Stomach (tissue), 9 donors: ENCODE data around the gene NEK7. TPM values are rescaled to one million over a fixed set of nuclear protein-coding genes. Genes with fewer than 3 reads are reported as not detected.

Experiments used
- DNase-seq, 2 donors: peaks; one replicate each; pipeline versions ENCODE4 v3.0.0 to v3.0.0-alpha.2; 2013 to 2019
- H3K27ac ChIP-seq, 5 donors: fragments of 200-600 bp in 4 of 5; sonication (generic) in 4 of 5; one replicate each; pipeline ENCODE4 v1.5.1; 2013 to 2019; ENCODE audit warnings: mild to moderate bottlenecking in 1 of 5, moderate library complexity in 1 of 5
- H3K27me3 ChIP-seq, 3 donors: fragments of 200-600 bp; sonication (generic); one replicate each; pipeline ENCODE4 v1.5.1; 2017 to 2019; ENCODE audit warnings: mixed run types in 1 of 3
- H3K36me3 ChIP-seq, 4 donors: fragments of 200-600 bp; sonication (generic); 1 replicate in 3 of 4; 2 replicates in 1 of 4; pipeline ENCODE4 v1.5.1; 2016 to 2019
- H3K4me1 ChIP-seq, 4 donors: fragments of 200-600 bp; sonication (generic); one replicate each; pipeline ENCODE4 v1.5.1; 2016 to 2019
- H3K4me3 ChIP-seq, 4 donors: fragments of 200-600 bp; sonication (generic) in 3 of 4; one replicate each; pipeline ENCODE4 v1.5.1; 2016 to 2019; ENCODE audit warnings: mild to moderate bottlenecking in 1 of 4
- H3K9me3 ChIP-seq, 4 donors: fragments of 200-600 bp; sonication (generic); one replicate each; pipeline ENCODE4 v1.5.1; 2016 to 2019
- EP300 ChIP-seq: sonication (generic); formaldehyde crosslinking; IDR thresholded peaks from one replicate; pipeline ENCODE4 v1.6.1; 2017; ENCODE audit warnings: antibody characterized with exemption
- POLR2A ChIP-seq, 4 donors: fragments of 450-650 bp; IDR thresholded peaks; one replicate each; pipeline ENCODE4 v1.6.1; 2016; ENCODE audit warnings: antibody characterized with exemption in 4 of 4, control low read depth in 2 of 4, mild to moderate bottlenecking in 1 of 4, moderate library complexity in 1 of 4
- POLR2AphosphoS5 ChIP-seq, 3 donors: sonication (generic); formaldehyde crosslinking; IDR thresholded peaks; one replicate each; pipeline ENCODE4 v1.6.1; 2016; ENCODE audit warnings: antibody characterized with exemption in 3 of 3
- WGBS, 5 donors: extraction: QIAGEN DNeasy Blood & Tissue Kit in 3 of 5; methylation state at CpG; one replicate each; pipeline versions ENCODE4 v1.1.5 to v1.1.7; 2013 to 2018; 5-methylcytosine and 5-hydroxymethylcytosine counted together
- intact Hi-C: fragments of 100-400 bp; cut with DNase I; formaldehyde crosslinking; loops from one replicate; pipeline ENCODE4 v1.15.1; 2023; ENCODE audit warnings: low total_unique reads
- polyA plus RNA-seq, 3 donors: library from polyadenylated mRNA; stranded (reverse); fragments of 200-250 nt; gene quantifications; one replicate each; pipeline ENCODE4 v1.2.3, GENCODE V29; 2013
- total RNA-seq, 5 donors: library from RNA; depleted of rRNA; stranded (reverse); fragments of >200 nt; gene quantifications; one replicate each; pipeline versions ENCODE4 v1.1.0 to v1.2.3, GENCODE V29; 2014 to 2016
- TF ChIP-seq, protein P1 (sequence below), 7 experiments: fragments of 450-650 bp in 4 of 7; fragments of 200-600 bp in 3 of 7; sonication (generic) in 3 of 7; IDR thresholded peaks; one replicate each; pipeline ENCODE4 v1.5.1; 2016 to 2019; ENCODE audit warnings: antibody characterized with exemption in 7 of 7, control low read depth in 2 of 7, mild to moderate bottlenecking in 1 of 7
- donor health status: healthy with polysubstance abuse.
- donor health status: Bipolar disorder and iron deficiency.
- donor health status: healthy.

NEK7 gene
- total and polyA plus RNA-seq, 8 donors = 13.2 to 116 (median 35.4) TPM

DNA sequence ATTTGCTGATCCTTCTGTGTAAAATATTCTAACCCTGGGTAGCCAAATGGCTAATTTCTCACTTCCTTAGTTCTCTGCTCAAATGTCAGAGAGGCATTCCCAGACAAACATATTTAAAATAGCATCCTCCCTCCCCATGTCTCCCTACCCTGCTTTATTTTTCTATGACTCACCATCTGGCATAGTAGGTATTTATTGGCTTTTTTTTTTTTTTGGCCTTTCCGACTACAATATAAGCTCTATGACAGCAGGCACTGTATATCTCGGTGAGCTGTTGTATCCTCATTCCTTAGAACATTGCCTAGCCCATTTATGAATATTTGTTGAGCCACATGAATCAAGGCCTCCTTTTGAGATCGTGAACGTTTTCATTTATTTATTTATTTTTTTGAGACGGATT, 1.5 kb upstream of the NEK7 start:
- WGBS, 5 donors = 70 to 83% (median 73%) methylated on average over 5 of the region's 5 CpGs
- no peak overlapping the region for H3K27ac ChIP-seq
- intact Hi-C loops = no loop called here
- peaks cover 17 to 35% (median 20%) of the 10 kb centered on the region in 4 donors for H3K4me1 ChIP-seq
- DNase-seq = no peak
- no peaks in the 10 kb centered on the region for H3K9me3 ChIP-seq
- H3K36me3 ChIP-seq = no peaks in the 10 kb centered on the region
- H3K27me3 ChIP-seq = no peaks in the 10 kb centered on the region
- TF ChIP-seq EP300 = no peak
- TF ChIP-seq, protein P1, sequence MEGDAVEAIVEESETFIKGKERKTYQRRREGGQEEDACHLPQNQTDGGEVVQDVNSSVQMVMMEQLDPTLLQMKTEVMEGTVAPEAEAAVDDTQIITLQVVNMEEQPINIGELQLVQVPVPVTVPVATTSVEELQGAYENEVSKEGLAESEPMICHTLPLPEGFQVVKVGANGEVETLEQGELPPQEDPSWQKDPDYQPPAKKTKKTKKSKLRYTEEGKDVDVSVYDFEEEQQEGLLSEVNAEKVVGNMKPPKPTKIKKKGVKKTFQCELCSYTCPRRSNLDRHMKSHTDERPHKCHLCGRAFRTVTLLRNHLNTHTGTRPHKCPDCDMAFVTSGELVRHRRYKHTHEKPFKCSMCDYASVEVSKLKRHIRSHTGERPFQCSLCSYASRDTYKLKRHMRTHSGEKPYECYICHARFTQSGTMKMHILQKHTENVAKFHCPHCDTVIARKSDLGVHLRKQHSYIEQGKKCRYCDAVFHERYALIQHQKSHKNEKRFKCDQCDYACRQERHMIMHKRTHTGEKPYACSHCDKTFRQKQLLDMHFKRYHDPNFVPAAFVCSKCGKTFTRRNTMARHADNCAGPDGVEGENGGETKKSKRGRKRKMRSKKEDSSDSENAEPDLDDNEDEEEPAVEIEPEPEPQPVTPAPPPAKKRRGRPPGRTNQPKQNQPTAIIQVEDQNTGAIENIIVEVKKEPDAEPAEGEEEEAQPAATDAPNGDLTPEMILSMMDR (IDR thresholded peaks at IDR 0.05) = no peak
- no peak for TF ChIP-seq POLR2A (IDR thresholded peaks at IDR 0.05)
- TF ChIP-seq POLR2AphosphoS5 (IDR thresholded peaks at IDR 0.05) = no peak
- no peak overlapping the region for H3K4me3 ChIP-seq

DNA sequence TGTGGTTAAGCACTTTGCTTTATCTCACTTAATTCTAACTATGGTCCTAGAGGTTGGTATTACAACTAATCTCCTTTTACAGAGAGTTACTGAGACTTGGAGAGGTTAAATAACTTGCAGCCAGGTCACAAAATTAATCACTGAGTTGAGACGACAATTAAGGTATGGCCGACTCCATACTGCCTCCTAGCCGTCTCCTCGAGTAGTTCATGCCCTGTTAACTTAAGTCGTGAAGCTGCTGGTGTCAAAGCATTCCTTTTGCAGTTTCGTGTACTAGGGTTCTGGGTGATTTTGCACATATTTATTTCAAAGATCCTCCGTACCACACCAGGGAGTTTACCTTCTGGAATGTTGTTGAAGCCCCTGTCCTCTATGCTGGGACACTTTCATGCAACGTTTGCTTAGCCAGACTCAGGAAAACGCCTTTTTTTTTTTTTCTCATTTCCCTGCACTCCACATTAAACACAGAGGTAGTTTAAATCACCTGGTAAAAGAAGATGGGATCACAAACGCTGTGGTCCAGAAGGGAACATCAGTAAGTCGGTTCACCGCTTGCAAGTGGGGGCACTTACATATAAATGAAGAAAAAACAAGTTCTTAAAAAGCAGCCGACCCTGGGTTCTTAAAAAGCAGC, 570 bp upstream of the NEK7 start:
- peak overlapping the region; percentile 85 to 99 (median 97) for H3K4me3 ChIP-seq
- no peaks in the 10 kb centered on the region for H3K36me3 ChIP-seq
- peak overlapping the region; percentile 99 to 100 (median 99) for H3K27ac ChIP-seq
- peaks cover 17 to 44% (median 26%) of the 10 kb centered on the region in 4 donors for H3K4me1 ChIP-seq
- DNase-seq = peak; percentile 69 to 93
- TF ChIP-seq POLR2A (IDR thresholded peaks at IDR 0.05) (no peak), EP300 (no peak)
- TF ChIP-seq, protein P1 (IDR thresholded peaks at IDR 0.05) = peak in 5 of 7 experiments; percentile 55 to 74 (median 71)
- H3K9me3 ChIP-seq = no peaks in the 10 kb centered on the region
- H3K27me3 ChIP-seq = no peaks in the 10 kb centered on the region
- WGBS, 5 donors = 0 to 2% (median 0%) methylated on average over 13 of the region's 13 CpGs
- intact Hi-C loops = no loop called here

DNA sequence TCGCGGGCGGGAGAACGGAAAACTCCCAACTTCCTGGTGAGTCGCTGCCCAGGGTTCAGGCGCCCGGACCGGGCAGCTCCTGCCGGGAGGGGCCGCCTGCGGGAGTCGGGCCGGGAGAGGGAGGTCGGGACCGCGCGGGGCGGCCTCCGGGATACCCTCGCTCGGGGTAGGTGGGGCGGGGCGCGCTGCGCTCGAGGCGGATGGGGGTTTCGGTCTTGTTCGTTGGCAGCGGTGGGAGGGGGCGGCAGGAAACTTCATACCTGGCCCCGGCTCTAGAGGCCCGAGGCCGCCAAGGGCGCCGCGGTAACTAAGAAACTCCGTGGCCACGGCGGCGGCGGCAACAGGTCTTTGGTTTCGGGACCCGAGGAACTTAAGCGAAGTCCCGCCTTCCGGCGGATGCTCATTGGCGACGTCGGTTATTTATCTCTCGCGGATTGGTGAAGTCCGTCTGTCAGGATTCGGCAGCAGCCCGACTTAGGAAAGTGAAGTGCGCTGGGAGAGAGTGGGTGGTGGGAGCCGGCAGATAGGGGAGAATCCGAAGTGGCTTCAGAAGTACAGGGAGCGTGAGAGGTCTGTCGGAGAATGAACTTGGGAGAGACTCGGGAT, 546 bp downstream of the NEK7 start:
- H3K36me3 ChIP-seq = no peaks in the 10 kb centered on the region
- TF ChIP-seq EP300 (no peak), POLR2A (IDR thresholded peaks at IDR 0.05) (peak in 1 of 4 donors; percentile 30), POLR2AphosphoS5 (IDR thresholded peaks at IDR 0.05) (peak; percentile 19 to 69 (median 54))
- no peaks in the 10 kb centered on the region for H3K27me3 ChIP-seq
- WGBS, 5 donors = 0 to 1% (median 0%) methylated on average over 32 to 62 of the region's 62 CpGs
- H3K9me3 ChIP-seq = no peaks in the 10 kb centered on the region
- peak; percentile 90 to 97 for DNase-seq
- intact Hi-C loops = no loop called here
- peak overlapping the region; percentile 99 to 100 (median 99) for H3K27ac ChIP-seq
- H3K4me1 ChIP-seq = peaks cover 25 to 48% (median 34%) of the 10 kb centered on the region in 4 donors
- peak overlapping the region; percentile 85 to 99 (median 97) for H3K4me3 ChIP-seq

DNA sequence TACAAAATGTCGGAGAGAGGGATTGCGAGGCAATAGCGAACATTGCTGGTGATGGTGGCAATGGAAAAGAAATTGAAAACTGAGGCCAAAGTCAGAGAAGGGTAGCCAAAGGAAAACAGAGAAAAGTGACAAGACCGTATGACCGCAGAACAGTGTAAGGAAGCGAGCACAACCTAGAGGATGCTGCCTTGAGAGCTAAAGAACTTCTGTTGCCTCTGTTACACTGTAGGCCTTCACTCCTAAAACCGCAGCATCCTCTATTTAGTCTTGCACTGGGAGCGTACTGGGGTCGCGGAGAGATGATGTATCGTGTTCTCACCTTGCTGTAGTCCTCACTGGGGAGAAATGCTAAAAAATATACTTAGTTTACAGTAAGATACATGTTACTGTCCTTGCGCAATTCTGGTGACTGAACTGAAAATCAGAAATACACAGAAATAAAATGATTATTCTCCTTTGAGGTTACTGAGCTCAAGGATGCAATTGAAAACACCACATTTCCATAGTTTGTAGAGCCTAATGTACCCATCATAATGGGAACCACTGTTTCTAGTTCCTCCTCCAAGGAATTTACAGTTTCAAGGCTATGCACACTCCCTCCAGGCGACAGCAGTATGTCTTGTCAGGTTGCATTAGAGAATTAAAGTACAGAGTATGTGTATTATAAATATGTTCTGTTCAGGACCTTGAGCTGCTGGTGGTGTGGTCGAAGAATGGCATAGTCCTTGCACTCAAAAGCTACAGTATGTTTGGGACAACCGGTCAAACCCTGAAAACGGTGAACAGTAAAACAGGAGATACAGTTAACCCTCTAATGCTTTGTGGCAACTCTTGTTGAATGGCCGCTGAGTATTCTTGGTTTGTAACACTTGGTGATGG, 1.3 kb downstream of the NEK7 start:
- H3K27ac ChIP-seq = peak overlapping the region; percentile 99 to 100 (median 99)
- no peaks in the 10 kb centered on the region for H3K27me3 ChIP-seq
- intact Hi-C loops = no loop called here
- TF ChIP-seq POLR2A (IDR thresholded peaks at IDR 0.05) (no peak), POLR2AphosphoS5 (IDR thresholded peaks at IDR 0.05) (no peak), EP300 (no peak)
- TF ChIP-seq, protein P1 (IDR thresholded peaks at IDR 0.05) = no peak
- H3K9me3 ChIP-seq = no peaks in the 10 kb centered on the region
- H3K4me3 ChIP-seq = peak overlapping the region; percentile 85 to 99 (median 97)
- DNase-seq = peak in 1 of 2 donors; percentile 24
- no peaks in the 10 kb centered on the region for H3K36me3 ChIP-seq
- WGBS, 5 donors = 5 to 8% (median 6%) methylated on average over 17 of the region's 17 CpGs
- H3K4me1 ChIP-seq = peaks cover 29 to 51% (median 38%) of the 10 kb centered on the region in 4 donors
